GM19452 (cell line): Measurements from ENCODE around the gene KLHL14.

ENCODE experiments used
- ATAC-seq: cut with Tn5 transposase; IDR thresholded peaks from one replicate; pipeline ENCODE4 v1.9.1; 2021; ENCODE audit not compliant: unreplicated experiment

The KLHL14 gene

GRCh38 chr18:32770666-32771168 lies 2.1 kb downstream of the KLHL14 start:
- ATAC-seq = no peak

- ATAC-seq = no peak
These were observed 2.7 kb downstream of the KLHL14 start for GRCh38 chr18:32770054-32770665.

- no peak for ATAC-seq
These were observed 3.2 kb downstream of the KLHL14 start for GRCh38 chr18:32769586-32770053.

DNA sequence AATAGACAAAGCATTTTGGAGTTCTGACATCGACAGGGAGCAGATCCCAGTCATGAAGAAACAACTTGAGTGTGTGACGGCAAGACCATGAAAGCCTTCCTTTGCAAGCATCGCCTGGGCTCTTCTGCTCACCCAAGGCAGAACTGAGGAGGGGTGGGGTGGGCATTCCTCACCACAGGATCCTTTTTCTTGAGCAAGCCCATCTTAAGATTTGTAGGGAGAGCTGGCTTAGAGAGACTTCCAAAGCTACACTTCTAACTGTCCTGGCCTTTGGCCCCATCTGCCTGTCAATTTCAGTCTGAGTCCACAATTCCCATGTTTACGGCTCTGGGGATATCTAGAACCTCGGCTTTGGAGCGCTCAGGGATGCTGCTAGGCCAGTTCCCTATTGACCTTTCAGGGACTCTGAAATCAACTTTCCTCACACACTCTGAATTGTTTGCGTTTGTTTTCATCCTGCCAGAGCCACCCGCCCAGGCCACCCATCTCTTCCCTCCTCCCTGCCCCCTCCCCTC lies 3.7 kb downstream of the KLHL14 start:
- ATAC-seq = no peak

DNA sequence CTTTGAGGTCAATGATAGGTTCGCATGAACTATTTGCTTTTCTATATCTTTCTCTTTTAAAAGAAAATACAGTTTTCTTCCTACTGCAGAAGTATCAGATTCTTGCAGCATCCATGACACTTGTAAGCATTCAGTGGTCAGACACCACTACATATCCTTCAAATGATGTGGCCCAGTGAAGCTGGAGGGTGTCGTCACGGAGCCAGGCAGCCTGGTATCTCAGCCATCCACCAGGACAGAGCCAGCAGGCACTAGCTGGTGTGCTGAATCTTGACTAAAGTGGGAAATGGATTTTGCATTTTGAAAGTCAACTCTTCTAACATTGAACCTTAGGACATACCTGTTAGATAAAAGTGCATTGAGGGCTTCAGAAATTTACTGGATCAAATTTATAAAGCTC lies 5.4 kb downstream of the KLHL14 start:
- ATAC-seq = no peak

DNA sequence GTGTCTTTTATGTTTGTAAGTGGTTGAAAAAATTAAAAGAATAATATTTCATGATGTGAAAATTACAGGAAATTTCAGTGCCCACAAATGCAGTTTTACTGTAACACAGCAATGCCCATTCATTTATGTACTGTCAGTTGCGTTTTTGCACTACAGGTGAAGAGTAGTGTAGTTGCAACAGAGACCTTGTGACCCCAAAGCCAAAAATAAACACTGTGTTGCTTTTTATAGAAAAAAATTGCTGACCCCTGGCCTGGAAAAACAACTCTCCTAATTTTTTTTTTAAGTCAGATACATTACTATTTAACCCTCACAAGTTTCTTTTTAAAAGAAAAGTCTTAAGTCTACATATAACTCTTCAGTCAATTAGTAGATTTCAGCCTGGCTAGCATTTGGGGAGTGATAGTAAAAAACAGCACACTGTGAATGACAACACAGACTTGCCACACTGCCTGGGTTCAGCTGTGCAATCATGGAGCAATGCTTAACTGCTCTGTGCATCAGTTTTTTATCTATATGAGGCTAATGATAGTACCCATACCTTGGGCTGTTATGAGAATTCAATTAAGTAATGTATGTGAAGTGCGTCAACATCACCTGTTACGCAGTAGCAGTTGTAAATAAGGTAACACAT lies 8.1 kb downstream of the KLHL14 start:
- ATAC-seq = no peak

DNA sequence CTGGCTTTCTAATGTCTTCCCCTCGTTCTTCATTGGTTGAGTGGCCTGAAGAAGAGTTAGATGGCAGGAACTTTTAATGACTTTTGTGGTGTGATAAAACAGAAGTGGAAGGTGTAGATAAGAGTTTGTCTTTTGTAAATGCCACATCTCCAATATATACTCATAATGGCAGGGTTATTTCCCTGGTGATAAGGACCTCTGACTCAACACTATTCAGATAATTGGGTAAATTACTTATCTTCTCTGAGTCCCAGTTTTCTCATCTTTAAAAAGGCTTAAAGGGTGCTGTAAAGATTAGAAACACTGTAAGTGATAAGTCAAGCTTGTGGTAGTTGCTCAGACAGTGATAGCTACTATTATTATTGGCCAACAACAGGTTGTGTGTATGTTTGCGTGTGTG lies 9.5 kb downstream of the KLHL14 start:
- no peak for ATAC-seq

GRCh38 chr18:32761231-32761630 lies 11.6 kb downstream of the KLHL14 start:
- no peak for ATAC-seq

DNA sequence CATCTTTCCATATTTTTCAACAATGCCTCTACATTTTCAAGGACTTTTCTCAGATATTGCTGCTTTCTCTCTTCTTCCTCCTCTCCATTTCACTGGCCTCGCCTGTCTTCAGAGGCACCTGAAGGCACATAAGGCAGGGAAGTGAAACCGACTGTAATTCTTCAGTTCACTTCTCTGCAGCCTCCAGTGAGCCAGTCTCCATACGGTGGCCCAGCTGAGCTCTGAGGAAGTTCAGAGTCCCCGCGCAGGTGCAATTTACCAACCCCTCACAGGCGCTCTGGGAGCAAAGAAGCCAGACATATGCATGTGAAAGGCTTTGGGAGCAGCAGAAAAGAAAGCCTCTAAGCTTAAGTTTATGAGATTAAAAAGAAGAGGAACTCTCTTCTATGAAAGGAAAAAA lies 12.4 kb downstream of the KLHL14 start:
- peak; percentile 98 for ATAC-seq

DNA sequence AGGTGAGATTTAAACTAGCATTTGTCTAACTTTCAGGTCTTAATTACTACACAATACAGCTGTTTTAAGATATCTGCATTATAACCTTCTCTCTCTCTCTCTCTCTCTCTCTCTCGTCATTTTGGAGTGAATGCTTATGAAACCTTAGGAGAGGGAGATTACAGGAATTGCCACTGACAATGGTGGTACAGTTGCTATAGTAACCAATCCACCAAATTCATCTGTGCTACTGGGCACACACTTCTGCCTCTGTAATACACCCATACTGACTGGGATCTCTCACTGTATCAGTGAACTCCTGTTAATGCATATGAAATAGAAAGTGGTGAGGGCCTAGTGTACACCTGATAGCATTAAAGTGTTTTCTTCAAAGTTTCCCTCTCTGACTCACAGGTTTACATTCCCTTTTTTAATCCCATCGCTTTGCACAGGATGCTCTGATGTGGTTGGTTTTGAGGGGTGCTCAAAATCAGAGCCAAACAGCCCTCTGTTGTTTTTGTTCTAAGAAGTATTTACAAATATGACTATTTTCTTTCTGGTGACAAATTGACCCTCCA lies 13.1 kb downstream of the KLHL14 start:
- no peak for ATAC-seq

DNA sequence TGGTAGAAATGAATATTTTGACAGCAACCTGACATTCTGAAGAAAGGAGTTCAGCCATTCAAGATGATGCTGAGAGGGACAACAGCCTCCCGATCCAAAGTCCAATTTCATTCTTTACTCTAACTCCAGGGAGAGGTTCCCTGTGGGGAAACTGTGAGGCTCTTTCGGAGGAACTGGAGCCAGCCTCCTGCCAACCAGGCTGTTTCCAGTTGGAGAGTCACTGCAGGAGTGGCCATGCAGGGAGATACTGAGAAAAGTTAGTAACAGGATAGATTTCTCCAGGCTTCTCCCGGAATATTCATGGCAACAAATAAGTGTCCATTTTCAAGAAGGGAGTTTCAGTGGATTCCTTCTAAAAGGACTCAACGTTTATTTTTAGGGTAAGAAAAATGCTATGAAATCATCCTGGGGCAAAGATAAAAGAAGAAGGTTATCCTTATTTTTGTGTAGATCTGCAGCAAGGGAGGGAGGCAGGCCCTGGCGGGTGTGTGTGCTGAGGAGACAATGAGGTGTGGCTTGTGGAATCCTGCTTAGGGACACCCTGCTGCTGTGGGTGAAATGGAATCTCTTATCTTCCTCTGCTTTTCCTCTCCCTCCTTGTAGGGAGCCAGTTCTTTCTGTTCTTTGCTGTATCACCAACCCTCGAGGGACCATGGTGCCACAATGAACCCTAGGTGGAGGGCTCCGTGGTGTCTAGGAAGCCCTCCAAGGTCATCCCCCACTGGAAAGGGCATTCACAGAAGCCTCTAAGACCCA lies 18.1 kb downstream of the KLHL14 start:
- ATAC-seq = no peak

DNA sequence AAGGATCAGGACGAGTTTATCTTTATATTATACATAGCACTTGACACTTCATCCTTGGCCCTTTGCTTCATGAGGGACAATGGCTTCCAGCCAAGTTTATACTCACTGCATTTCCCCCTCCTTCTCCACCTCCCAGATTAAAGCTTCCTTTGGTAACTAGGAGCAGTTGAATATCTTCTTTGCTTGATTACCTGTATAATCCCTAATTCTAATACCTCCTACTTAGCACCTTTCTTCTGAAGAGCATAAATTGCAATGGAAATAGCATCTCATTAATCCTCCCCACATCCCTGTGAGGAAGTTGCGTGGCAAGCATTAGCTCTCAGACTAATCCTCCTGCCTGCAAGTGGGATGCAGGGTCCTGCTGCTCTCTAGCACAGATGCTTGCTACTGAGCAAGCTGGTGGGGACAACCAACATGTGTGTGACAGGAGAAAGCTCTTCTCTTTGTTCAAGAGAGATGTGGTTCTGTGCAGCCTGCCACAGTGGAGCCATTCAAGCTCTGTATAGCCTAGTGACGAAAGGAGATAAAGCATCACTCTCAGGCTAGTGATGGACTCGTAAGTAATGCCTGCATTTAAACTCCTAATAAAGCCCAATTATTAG lies 19.1 kb downstream of the KLHL14 start:
- no peak for ATAC-seq

- ATAC-seq = no peak
These were observed 22.5 kb downstream of the KLHL14 start for GRCh38 chr18:32750328-32750727.

DNA sequence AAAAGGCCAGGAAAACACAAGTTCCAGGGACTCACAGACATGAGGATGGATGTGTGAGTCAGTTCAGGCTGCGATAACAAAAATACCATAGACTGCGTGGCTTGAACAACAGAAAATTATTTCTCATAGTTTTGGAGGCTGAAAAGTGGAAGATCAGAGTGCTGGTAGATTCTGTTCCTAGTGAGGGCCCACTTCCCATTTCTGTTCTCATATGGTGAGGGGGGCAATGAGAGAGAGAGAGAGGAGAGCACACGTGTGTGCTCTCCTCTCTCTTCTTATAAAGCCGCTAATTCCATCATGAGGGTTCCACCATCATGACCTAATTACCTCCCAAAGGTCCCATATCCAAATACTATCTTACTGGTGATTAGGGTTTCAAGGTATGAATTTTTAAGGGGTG lies 23.0 kb downstream of the KLHL14 start:
- ATAC-seq = no peak

DNA sequence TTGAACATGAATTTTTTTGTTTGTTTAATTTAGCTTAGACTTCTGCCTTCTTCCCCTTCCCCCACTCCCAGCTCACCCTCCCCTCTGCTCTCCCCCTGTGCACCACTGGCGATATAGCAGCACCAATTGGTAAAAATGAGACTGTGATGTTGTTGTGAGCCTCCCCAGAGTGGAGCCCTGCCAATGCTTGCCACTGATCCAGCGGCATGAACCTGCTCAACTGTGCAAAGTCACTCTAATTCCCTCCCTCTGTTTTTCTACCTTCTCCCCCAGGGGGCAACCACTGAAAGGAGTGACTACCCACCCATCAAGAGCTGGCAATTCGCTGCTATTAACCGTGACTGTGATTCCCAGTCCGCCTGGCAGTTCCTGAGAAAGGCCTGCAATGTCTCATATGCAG lies 30.2 kb downstream of the KLHL14 start:
- ATAC-seq = no peak

GRCh38 chr18:32735781-32736180 lies 37.0 kb downstream of the KLHL14 start:
- ATAC-seq = no peak

DNA sequence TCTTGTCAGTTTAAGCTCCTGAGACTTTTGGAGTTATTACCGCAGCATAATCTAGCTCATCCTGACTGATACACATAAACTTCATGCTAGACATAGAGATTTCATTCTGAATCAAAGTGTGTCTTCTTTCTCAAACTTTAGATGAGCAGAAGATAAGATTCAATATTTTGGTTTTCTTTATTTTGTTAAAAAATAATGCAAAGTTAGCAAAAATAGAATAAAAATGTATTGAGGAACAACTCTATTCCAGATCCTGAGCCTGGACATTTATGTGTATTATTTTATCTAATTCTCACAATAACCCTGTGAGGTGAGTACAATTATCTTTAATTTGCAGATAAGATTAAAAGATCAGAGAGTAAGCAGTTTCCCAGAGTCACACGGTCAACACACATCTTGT lies 38.4 kb downstream of the KLHL14 start:
- ATAC-seq = no peak

GRCh38 chr18:32732165-32732564 lies 40.7 kb downstream of the KLHL14 start:
- no peak for ATAC-seq

GRCh38 chr18:32730620-32731091 lies 42.2 kb downstream of the KLHL14 start:
- ATAC-seq = peak; percentile 97

DNA sequence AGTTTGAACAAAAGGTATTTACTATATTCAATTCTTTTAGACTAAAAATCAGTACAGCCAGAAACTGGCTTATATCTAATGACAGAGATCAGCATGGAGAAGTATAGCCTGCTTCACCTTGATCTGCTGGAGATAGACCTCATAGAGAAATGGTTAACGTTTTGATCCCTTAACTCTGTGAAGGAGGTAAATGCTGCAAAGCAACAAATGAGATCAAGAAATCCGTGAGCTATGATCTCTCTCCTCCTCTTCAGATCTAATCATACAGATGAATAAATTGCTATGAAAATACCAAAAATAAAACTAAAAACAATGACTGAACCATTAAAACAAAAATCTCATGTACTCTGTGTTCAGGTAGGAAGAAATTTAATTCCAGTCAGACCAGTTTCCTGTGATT lies 42.8 kb downstream of the KLHL14 start:
- no peak for ATAC-seq
